Measurements from ENCODE around the gene KPNA3.
A peak's percentile ranks its signal among the peaks of the same experiment; 100 is the strongest.

KPNA3 gene

DNA sequence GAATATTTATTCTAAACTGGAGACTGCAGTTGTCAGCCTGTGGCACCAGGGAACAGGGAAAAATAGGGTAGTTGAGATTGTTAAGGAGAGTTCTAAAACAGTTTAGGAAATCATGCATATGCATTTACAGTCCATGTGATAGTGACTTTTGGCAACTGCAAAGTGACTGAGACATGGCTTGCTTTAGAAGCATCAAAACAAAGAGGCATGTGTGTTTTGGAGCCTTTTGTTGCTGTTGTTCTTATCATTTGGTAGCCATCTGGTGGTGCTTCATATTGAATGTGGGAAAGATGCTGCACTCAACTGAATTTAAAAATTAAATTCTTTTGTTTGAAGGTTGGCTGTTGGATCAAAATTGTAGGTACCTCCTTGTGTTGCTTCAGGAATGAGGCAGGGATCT is 91.0 kb downstream of the KPNA3 start:
- TF ChIP-seq, protein P1, sequence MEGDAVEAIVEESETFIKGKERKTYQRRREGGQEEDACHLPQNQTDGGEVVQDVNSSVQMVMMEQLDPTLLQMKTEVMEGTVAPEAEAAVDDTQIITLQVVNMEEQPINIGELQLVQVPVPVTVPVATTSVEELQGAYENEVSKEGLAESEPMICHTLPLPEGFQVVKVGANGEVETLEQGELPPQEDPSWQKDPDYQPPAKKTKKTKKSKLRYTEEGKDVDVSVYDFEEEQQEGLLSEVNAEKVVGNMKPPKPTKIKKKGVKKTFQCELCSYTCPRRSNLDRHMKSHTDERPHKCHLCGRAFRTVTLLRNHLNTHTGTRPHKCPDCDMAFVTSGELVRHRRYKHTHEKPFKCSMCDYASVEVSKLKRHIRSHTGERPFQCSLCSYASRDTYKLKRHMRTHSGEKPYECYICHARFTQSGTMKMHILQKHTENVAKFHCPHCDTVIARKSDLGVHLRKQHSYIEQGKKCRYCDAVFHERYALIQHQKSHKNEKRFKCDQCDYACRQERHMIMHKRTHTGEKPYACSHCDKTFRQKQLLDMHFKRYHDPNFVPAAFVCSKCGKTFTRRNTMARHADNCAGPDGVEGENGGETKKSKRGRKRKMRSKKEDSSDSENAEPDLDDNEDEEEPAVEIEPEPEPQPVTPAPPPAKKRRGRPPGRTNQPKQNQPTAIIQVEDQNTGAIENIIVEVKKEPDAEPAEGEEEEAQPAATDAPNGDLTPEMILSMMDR (IDR thresholded peaks at IDR 0.05; ENCODE audit: control extremely low read depth, extremely low read depth, low read depth, missing control alignments): no peak
- ChIA-PET CTCF (no interaction called here), POLR2A (no interaction called here)
- no peak for DNase-seq (ENCODE audit: extremely low spot score)

- ChIA-PET POLR2A (no interaction called here), CTCF (interaction anchor here (1.0 kb wide), 1 partner anchor 9 kb away, joined by 4 read pairs; no protein-coding TSS in a partner anchor)
- TF ChIP-seq, protein P1 (IDR thresholded peaks at IDR 0.05; ENCODE audit: control extremely low read depth, extremely low read depth, low read depth, missing control alignments): no peak
- DNase-seq (ENCODE audit: extremely low spot score): no peak
These were observed 95.0 kb downstream of the KPNA3 start for GRCh38 chr13:49697468-49697867.

DNA sequence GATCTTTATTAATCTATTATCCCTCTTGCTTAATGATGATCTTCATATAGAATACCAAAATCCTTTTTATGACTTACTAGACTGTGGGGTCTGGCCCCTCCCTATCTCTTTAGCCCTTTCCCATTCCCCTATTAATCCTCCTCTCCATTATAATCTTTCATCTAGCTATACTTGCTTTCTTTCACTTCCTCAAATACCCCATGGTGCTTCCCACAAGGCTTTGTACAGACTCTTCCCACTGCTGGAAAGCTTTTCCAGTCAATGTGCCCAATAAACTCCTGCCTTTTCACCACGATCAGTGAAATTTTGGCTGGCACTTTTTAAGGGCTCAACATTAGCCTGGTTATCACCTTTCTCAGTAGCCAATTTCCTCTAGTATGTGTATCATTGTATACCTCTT is 98.0 kb downstream of the KPNA3 start:
- TF ChIP-seq, protein P1 (IDR thresholded peaks at IDR 0.05; ENCODE audit: control extremely low read depth, extremely low read depth, low read depth, missing control alignments): no peak
- ChIA-PET POLR2A (no interaction called here), CTCF (interaction anchor here (1.1 to 1.5 kb wide), 2 partner anchors 12 to 25 kb away, joined by 3 to 4 read pairs; no protein-coding TSS in a partner anchor)
- no peak for DNase-seq (ENCODE audit: extremely low spot score)

DNA sequence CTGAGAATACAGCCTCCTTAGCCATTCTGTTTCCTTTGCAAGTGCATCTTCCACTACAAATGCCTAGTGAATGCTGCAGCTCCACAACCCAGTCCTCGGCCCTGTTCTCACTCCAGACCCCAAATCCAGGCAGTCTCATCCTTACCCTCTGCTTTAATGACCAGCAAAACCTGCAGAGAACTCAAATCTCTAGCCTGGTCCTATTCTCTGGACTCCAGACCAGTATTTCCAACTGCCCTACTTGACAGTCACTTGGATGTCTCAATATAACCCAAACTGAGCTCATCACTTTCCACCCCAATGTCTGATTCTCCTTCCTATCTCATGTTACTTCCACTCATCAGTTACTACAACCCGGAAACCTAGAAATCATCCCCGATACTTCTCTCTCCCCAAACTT is 98.6 kb downstream of the KPNA3 start:
- TF ChIP-seq, protein P1 (IDR thresholded peaks at IDR 0.05; ENCODE audit: control extremely low read depth, extremely low read depth, low read depth, missing control alignments): no peak
- POLR2A ChIA-PET: no interaction called here
- CTCF ChIA-PET: interaction anchor here (0.5 to 1.5 kb wide), 4 partner anchors 12 to 1596 kb away, joined by 3 to 4 read pairs (median 3); no protein-coding TSS in a partner anchor
- no peak for DNase-seq (ENCODE audit: extremely low spot score)

GRCh38 chr13:49693191-49693733 is 99.2 kb downstream of the KPNA3 start:
- ChIA-PET POLR2A (no interaction called here), CTCF (interaction anchor here (0.5 to 1.1 kb wide), 3 partner anchors 26 to 1596 kb away, joined by 3 read pairs; no protein-coding TSS in a partner anchor)
- TF ChIP-seq, protein P1 (IDR thresholded peaks at IDR 0.05; ENCODE audit: control extremely low read depth, extremely low read depth, low read depth, missing control alignments): no peak
- DNase-seq (ENCODE audit: extremely low spot score): no peak

DNA sequence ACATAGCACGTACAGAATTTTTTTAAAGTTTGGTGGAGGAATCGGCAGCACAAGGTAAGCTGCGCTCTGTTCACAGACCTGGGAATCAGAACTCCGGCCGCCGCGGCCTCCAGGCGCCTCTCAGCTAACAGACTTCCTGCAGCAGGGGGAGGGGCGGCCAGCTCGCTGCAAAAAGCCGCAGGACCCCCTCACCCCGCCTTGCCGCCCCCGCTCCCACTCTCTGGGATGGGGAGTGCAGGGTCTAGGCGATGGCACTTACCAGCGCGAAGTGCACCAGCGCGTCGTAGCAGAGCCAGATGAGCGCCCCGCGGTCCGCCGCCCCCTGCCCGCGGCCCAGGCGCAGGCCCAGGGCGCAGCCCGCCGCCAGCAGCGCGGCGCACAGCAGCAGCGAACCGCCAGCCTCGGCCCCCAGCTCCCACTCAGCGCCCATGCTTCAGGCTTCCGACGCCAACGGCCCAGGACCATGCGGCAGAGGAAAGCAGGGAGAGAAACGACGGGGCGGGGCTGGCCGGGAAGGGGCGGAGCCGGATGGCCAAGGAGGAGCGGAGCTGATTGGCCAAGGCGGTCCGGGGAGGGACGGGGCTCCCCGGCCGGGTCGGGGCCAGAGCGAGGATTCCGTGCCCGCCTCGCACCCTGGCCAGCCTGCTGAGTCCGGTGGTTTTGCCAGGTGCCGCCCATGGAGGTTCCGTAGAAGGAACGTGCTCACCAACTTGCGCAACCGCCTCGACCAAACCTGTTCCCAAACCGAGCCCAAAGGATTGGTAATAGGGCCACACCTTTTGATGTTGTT is 101.3 kb downstream of the KPNA3 start, which contains the start of gene EBPL:
Gene EBPL, minus strand, starts transcription at position 492 of the 790 bp plus-strand sequence. Its CDS starts 62 bp downstream, at position 430.
- ChIA-PET CTCF (interaction anchor here (1.5 kb wide), 2 partner anchors 21 to 245 kb away, joined by 3 to 5 read pairs; partner anchors contain the start of gene SPRYD7), POLR2A (interaction anchor here (0.6 to 1.4 kb wide), 2 partner anchors 82 to 102 kb away, joined by 3 to 5 read pairs; no protein-coding TSS in a partner anchor)
- TF ChIP-seq, protein P1 (IDR thresholded peaks at IDR 0.05; ENCODE audit: control extremely low read depth, extremely low read depth, low read depth, missing control alignments): no peak
- peak; percentile 97 for DNase-seq (ENCODE audit: extremely low spot score)
